Muscle of leg (tissue), 11 donors: ENCODE results near the gene HECW1. TPM values are rescaled to one million over a fixed set of nuclear protein-coding genes. Genes with fewer than 3 reads are reported as not detected.
"Not testable (repeated sequence)": the region's sequence is repeated elsewhere in the genome, so short reads cannot be mapped to it uniquely, and the experiment has no call there.

Experiments
- DNase-seq: peaks from one replicate; pipeline ENCODE4 v3.0.0; 2013
- H3K27ac ChIP-seq: one replicate; pipeline ENCODE4 v1.5.1; 2013; ENCODE audit warnings: mild to moderate bottlenecking, low read length, control low read depth
- H3K27me3 ChIP-seq: one replicate; pipeline ENCODE4 v1.6.1; 2013; ENCODE audit warnings: low read length; ENCODE audit not compliant: control insufficient read depth, insufficient read depth
- H3K36me3 ChIP-seq: one replicate; pipeline ENCODE4 v1.6.1; 2013; ENCODE audit warnings: low read length; ENCODE audit not compliant: control insufficient read depth, insufficient read depth
- H3K4me1 ChIP-seq: one replicate; pipeline ENCODE4 v1.6.1; 2013; ENCODE audit warnings: low read length; ENCODE audit not compliant: control insufficient read depth, insufficient read depth
- H3K4me3 ChIP-seq: one replicate; pipeline ENCODE4 v1.5.1; 2013; ENCODE audit warnings: low read length, control low read depth
- H3K9me3 ChIP-seq: replicated peaks from 2 replicates; pipeline ENCODE4 v1.6.1; 2013; ENCODE audit warnings: low read depth, low read length; ENCODE audit not compliant: control insufficient read depth
- WGBS: methylation state at CpG from one replicate; pipeline ENCODE4 v1.1.5; 2013; ENCODE audit warnings: missing lambda C conversion rate; ENCODE audit not compliant: insufficient coverage; 5-methylcytosine and 5-hydroxymethylcytosine counted together
- polyA plus RNA-seq, 8 donors: library from polyadenylated mRNA; unstranded; fragments of 120-200 nt; gene quantifications; one replicate each; pipeline versions ENCODE4 v1.2.1 to v1.2.3, GENCODE V29; 2013; ENCODE audit warnings: inconsistent platforms in 1 of 8, low replicate concordance in 1 of 8; ENCODE audit not compliant: insufficient read length in 8 of 8, insufficient read depth in 1 of 8
- total RNA-seq: library from RNA; stranded (reverse); fragments of 120-200 nt; gene quantifications from one replicate; pipeline ENCODE4 v1.2.4, GENCODE V29; 2013

HECW1 gene
- total and polyA plus RNA-seq, 9 donors = 0.13 to 1.7 (median 0.51) TPM; not detected in 1

DNA sequence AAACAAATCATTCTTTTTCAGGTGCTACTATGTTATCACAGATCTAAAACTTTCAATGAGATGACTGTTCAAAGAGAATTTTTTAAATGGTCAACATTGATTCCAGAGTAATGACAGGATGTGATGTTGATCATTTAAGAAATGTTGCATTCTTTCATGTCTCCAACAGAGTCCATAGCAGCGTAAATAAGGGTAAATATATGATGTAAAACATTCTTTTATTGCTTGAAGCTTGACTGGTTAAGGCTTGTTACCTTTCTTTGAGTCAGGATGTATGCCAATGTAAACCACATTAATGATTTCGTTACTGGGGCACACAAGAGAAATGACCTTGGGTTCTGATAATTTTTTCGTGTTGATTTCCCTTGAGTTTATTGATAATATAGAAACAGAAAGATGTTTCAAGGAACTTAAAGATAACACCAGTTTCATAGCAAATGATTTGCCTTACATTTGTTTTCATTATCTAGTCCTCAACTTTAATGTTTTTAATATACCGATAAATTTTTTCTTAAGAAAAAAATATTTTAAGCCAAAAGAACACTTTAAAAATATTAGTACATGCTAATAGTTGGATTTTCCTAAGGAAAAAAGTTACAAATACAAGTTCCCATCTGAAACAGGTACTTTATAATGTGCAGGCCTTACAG lies 473.9 kb downstream of the HECW1 start:
- Histone ChIP-seq H3K4me1 (peaks cover 11% of the 10 kb centered on the region), H3K9me3 (no peaks in the 10 kb centered on the region), H3K36me3 (no peaks in the 10 kb centered on the region), H3K27me3 (peaks cover 3% of the 10 kb centered on the region), H3K4me3 (no peak overlapping the region), H3K27ac (no peak overlapping the region)
- DNase-seq = no peak
- WGBS = no CpG with 5 or more reads among the region's 4 CpGs

DNA sequence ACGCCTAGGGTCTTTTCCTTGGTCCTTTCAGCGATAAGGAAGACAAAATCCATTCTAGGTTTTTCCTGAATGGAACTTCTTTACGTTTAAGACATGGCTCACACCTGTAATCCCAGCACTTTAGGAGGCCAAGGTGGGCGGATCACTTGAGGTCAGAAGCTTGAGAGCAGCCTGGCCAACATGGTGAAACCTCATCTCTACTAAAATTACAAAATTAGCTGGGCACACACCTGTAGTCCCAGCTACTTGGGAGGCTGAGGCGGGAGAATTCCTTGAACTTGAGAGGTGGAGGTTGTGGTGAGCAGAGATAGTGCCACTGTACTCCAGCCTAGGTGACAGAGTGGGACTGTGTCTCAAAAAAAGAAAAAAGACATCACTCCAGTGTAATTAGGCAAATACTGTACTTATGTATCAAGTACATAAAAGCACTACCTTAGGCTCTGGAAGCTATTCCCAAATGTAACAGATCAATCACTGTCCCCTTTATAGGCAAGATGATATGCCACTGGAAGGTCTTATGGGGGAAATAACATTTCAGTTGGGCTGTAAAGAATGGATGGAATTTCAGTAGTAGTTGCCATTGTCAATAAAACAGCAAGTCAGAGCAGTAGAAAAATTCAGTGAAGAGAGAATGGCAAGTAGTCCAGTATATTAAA lies 476.2 kb downstream of the HECW1 start:
- no peak for DNase-seq
- peaks cover 8% of the 10 kb centered on the region for H3K4me1 ChIP-seq
- H3K27ac ChIP-seq = no peak overlapping the region
- no peaks in the 10 kb centered on the region for H3K27me3 ChIP-seq
- no peaks in the 10 kb centered on the region for H3K9me3 ChIP-seq
- H3K4me3 ChIP-seq = no peak overlapping the region
- no peaks in the 10 kb centered on the region for H3K36me3 ChIP-seq
- 100% methylated on average over 2 of the region's 5 CpGs for WGBS

DNA sequence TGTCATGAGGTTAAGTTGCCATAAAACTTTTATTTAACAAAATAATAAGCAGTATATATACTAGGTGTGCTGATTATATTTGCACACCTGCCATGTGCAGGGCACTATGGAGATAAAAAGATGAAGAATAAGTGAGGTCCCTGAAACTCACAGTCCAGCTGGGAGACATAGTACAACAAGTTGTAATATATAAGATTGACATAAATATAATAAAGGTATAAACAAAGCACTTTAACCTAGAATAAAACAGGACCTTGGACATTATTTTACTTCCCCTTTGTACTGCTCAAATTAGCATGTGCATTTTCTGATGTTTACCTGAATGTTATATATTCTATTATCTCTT lies 476.7 kb downstream of the HECW1 start:
- H3K4me1 ChIP-seq = peaks cover 7% of the 10 kb centered on the region
- H3K4me3 ChIP-seq = no peak overlapping the region
- no peak for DNase-seq
- no peaks in the 10 kb centered on the region for H3K9me3 ChIP-seq
- no peaks in the 10 kb centered on the region for H3K27me3 ChIP-seq
- no peak overlapping the region for H3K27ac ChIP-seq
- no peaks in the 10 kb centered on the region for H3K36me3 ChIP-seq

DNA sequence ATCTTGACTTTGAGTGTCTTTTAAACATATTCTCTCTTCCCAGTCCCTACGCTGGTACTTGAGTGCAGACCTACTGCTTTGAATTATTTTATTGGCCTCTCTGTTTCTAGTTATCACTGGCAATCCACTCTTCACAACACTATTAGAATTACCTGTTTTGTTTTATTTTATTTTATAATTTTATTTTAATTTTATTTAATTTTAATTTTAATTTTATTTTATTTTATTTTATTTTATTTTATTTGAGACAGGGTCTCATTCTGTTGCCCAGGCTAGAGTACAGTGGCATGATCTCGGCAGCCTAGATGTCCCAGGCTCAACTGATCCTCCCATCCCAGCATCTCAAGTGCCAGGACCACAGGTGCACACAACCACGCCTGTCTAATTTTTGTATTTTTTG lies 477.3 kb downstream of the HECW1 start:
- no peaks in the 10 kb centered on the region for H3K9me3 ChIP-seq
- H3K4me3 ChIP-seq = no peak overlapping the region
- H3K4me1 ChIP-seq = peaks cover 1% of the 10 kb centered on the region
- H3K27ac ChIP-seq = no peak overlapping the region
- DNase-seq = no peak
- no CpG with 5 or more reads among the region's 3 CpGs for WGBS
- no peaks in the 10 kb centered on the region for H3K27me3 ChIP-seq
- no peaks in the 10 kb centered on the region for H3K36me3 ChIP-seq

DNA sequence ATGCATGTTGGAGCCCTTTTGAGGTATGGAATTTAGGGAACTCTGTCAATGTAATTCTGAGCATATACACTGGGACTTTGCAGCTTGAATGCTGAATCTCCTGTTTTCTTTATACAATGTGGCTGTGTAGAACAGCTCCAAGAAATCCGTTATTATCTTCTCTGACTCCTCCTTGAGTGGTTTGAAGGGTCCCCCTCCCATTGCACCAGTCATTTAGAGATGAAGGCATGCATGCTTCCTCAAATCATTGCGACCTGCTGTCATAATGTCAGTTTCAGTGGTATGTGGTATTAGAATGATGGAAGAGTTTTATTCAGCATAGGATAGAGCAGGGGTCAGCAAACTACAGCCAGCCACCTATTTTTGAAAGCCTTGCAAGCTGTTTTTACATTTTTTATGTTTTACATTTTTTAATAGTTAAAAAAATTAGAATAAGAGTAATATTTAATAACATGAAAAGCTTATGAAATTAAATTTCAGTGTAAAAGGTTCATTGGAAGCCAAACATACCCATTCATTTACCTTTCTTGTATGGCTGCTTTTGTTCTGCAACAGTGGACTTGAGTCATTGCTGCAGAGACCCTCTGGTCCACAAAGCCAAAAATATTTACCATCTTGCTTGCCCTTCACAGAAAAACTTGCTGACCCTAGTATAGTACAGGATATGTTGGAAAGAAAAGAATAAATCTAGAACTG lies 478.6 kb downstream of the HECW1 start:
- no peaks in the 10 kb centered on the region for H3K27me3 ChIP-seq
- no peak overlapping the region for H3K27ac ChIP-seq
- H3K4me1 ChIP-seq = no peaks in the 10 kb centered on the region
- H3K4me3 ChIP-seq = no peak overlapping the region
- H3K9me3 ChIP-seq = no peaks in the 10 kb centered on the region
- 67% methylated on average over 1 of the region's 2 CpGs for WGBS
- H3K36me3 ChIP-seq = no peaks in the 10 kb centered on the region
- no peak for DNase-seq

DNA sequence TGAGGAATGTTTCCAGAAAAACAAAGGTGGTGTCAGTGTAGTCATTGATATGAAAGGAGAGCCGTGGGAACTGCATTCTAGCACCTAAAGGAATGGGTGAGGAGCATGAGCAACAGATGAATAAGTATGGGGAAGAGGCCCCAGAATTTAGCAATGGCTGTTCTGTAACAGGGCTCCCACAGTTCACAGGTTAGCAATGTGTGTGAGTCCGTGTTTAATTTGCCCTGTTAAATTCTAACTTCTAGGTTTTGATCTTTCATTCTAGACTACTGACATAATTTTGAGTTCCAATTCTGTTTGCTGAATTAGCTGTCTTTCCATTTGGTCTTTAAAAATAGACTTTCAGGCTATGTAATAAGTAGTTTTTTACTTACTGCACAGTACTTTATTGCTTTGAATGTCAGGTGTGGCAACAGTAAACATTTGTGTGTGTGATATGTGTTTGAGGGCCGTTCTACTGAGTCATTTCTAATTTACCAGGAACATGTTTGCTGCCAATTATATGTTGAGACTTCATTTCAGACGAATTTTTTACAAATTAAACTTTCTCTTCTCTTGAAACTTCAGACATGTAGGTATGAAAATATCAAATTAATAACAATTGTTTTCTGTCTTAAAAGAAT lies 479.2 kb downstream of the HECW1 start:
- Histone ChIP-seq H3K27ac (no peak overlapping the region), H3K9me3 (no peaks in the 10 kb centered on the region), H3K36me3 (no peaks in the 10 kb centered on the region), H3K4me3 (no peak overlapping the region), H3K27me3 (no peaks in the 10 kb centered on the region), H3K4me1 (no peaks in the 10 kb centered on the region)
- no peak for DNase-seq
- 83% methylated on average over 1 of the region's 4 CpGs for WGBS

DNA sequence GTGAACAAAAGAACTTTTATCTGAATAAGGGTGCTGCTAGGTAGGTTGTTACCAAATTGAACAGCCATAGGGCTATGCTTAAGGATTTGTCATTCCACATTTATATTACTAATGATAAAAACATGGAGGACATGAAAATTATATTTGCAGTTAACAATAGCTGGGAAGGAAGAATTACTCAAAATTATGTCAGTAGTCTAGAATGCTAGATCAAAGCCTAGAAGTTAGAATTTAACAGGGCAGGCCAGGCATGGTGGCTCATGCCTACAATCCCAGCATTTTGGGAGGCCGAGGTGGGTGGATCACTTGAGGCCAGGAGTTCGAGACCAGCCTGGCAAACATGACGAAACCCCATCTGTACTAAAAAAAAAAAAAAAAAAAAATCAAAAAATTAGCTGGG lies 479.9 kb downstream of the HECW1 start:
- WGBS = no CpG with 5 or more reads among the region's 3 CpGs
- no peak overlapping the region for H3K27ac ChIP-seq

DNA sequence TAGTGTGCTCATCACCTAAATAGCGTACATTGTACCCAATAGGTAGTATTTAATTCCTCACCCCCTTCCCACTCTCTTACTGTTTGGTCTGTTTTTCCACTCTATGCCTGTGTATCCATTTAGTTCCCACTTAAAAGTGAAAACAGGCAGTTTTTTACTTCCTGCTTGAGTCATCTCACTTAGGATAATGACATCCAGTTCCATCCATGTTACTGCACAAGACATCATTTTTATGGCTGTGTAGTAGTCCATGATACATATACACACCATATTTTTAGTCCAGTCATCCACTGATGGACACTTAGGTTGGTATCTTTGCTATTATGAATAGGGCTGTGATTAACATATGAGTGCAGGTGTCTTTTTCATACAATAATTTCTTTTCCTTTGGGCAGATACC lies 480.6 kb downstream of the HECW1 start:
- WGBS = no CpG with 5 or more reads among the region's 1 CpG
- Histone ChIP-seq H3K27ac (no peak overlapping the region), H3K4me1 (no peaks in the 10 kb centered on the region), H3K9me3 (no peaks in the 10 kb centered on the region), H3K4me3 (no peak overlapping the region), H3K27me3 (no peaks in the 10 kb centered on the region), H3K36me3 (no peaks in the 10 kb centered on the region)
- DNase-seq = no peak

More for the DNA sequence above, 479.9 kb downstream of the HECW1 start:
- no peak overlapping the region for H3K4me3 ChIP-seq
- no peaks in the 10 kb centered on the region for H3K27me3 ChIP-seq
- H3K4me1 ChIP-seq = no peaks in the 10 kb centered on the region
- H3K9me3 ChIP-seq = no peaks in the 10 kb centered on the region
- H3K36me3 ChIP-seq = no peaks in the 10 kb centered on the region
- DNase-seq = no peak

DNA sequence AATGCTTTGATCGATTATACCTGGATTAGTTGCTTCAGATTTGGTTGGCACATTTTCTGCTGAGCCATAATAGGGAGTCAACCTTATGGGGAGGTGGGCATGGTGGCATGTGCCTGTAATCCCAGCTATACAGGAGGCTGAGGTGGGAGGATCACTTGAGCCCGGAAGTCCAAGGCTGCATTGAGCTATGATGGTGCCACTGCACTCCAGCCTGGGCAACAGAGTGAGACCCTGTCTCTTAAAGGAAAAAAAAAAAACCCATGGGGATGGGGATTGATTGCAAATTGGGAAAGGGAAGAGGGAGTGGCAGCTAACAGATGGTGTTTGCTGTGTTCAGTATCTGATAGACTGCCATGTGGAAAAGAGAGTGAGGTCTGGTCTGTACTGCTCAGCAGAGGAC lies 481.6 kb downstream of the HECW1 start:
- H3K27ac ChIP-seq = no peak overlapping the region
- H3K9me3 ChIP-seq = no peaks in the 10 kb centered on the region
- no peaks in the 10 kb centered on the region for H3K36me3 ChIP-seq
- no peaks in the 10 kb centered on the region for H3K27me3 ChIP-seq
- DNase-seq = no peak
- no peaks in the 10 kb centered on the region for H3K4me1 ChIP-seq
- 100% methylated on average over 1 of the region's 2 CpGs for WGBS
- H3K4me3 ChIP-seq = no peak overlapping the region

DNA sequence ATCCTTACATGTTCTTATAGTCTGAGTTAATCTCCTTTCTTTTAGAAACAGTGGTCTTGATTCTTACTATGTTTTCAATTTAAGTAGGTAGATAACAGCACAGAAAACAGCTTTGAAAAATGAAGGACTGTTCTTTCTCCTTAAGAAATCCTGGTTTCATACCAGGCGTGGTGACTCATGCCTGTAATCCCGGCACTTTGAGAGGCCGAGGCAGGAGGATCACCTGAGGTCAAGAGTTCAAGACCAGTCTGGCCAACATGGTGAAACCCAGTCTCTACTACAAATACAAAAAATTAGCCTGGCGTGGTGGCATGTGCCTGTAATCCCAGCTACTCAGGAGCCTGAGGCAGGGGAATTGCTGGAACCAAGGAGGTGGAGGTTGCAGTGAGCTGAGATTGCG lies 484.0 kb downstream of the HECW1 start:
- not testable (repeated sequence) for H3K4me3 ChIP-seq, DNase-seq, H3K9me3 ChIP-seq, H3K4me1 ChIP-seq, H3K36me3 ChIP-seq, H3K27me3 ChIP-seq, H3K27ac ChIP-seq
- WGBS = 43% methylated on average over 3 of the region's 5 CpGs
